Ovary (tissue), 9 donors: ENCODE results near the gene RAP1GAP2. TPM values are rescaled to one million over a fixed set of nuclear protein-coding genes. Genes with fewer than 3 reads are reported as not detected.

Source experiments
- DNase-seq, 5 donors: peaks; one replicate each; pipeline ENCODE4 v3.0.0-alpha.2; 2019 to 2020
- H3K27ac ChIP-seq, 2 donors: fragments of 200-600 bp; one replicate each; pipeline versions ENCODE4 v1.5.1 to v1.8.0; 2019 to 2022
- H3K27me3 ChIP-seq: fragments of 200-600 bp; one replicate; pipeline ENCODE4 v1.8.0; 2022
- H3K36me3 ChIP-seq: fragments of 200-600 bp; sonication (generic); one replicate; pipeline ENCODE4 v1.5.1; 2019
- H3K4me1 ChIP-seq: one replicate; pipeline ENCODE4 v1.8.1; 2013; ENCODE audit warnings: mild to moderate bottlenecking, moderate library complexity; ENCODE audit not compliant: insufficient read depth
- H3K4me3 ChIP-seq: fragments of 200-600 bp; sonication (generic); one replicate; pipeline ENCODE4 v1.5.1; 2017
- H3K9me3 ChIP-seq, 2 donors: fragments of 200-600 bp in 1 of 2; sonication (generic) in 1 of 2; one replicate each; pipeline versions ENCODE4 v1.5.1 to v1.8.1; 2013 to 2019; ENCODE audit warnings: mild to moderate bottlenecking in 1 of 2, moderate library complexity in 1 of 2
- CTCF ChIP-seq, 3 donors: fragments of 450-650 bp in 2 of 3; fragments of 200-600 bp in 1 of 3; IDR thresholded peaks; one replicate each; pipeline versions ENCODE4 v1.5.1 to v1.8.0; 2016 to 2022; ENCODE audit warnings: antibody characterized with exemption in 3 of 3, mild to moderate bottlenecking in 1 of 3
- EP300 ChIP-seq: sonication (generic); formaldehyde crosslinking; IDR thresholded peaks from one replicate; pipeline ENCODE4 v1.6.1; 2017; ENCODE audit warnings: antibody characterized with exemption
- POLR2A ChIP-seq: fragments of 450-650 bp; IDR thresholded peaks from one replicate; pipeline ENCODE4 v1.6.1; 2017; ENCODE audit warnings: antibody characterized with exemption, mild to moderate bottlenecking, moderate library complexity
- WGBS, 3 donors: extraction: QIAGEN DNeasy Blood & Tissue Kit in 1 of 3; methylation state at CpG; one replicate each; pipeline versions ENCODE4 v1.1.5 to v1.1.7; 2013 to 2017; 5-methylcytosine and 5-hydroxymethylcytosine counted together
- intact Hi-C, 4 donors: fragments of 100-400 bp; cut with DNase I; formaldehyde crosslinking; loops; one replicate each; pipeline versions ENCODE4 v1.11.0 to v1.15.1; 2022 to 2023
- polyA plus RNA-seq, 2 donors: library from polyadenylated mRNA; stranded (reverse); fragments of 200-250 nt in 1 of 2; fragments of 350-450 nt in 1 of 2; fragmentation: Illumina TruSeq in 1 of 2; extraction: RNeasy Lipid Tissue Mini Kit (QIAGEN cat#74804) in 1 of 2; gene quantifications; one replicate each; pipeline ENCODE4 v1.2.3, GENCODE V29; 2013 to 2014
- total RNA-seq, 7 donors: library from RNA; depleted of rRNA in 2 of 7; stranded (reverse); fragments of >200 nt in 2 of 7; fragmentation: NEBNext Ultra II Directional in 3 of 7; extraction: Animal tissue kit (Norgen Biotek cat#: 25700) in 3 of 7; gene quantifications; one replicate each; pipeline versions ENCODE4 v1.1.0 to v1.2.4, GENCODE V29; 2016 to 2023
- donor health status: DM: no; HTN: no; CAD: no; lungs with moderate emphysema.
- donor health status: DM: no; HTN: no; CAD: no.
- donor health status: Bipolar disorder and iron deficiency.
- donor health status: DM: yes; HTN: yes; CAD: no.
- donor health status: DM: no; HTN: no; CAD: no.
- donor health status: DM: yes; HTN: yes; CAD: no.

Gene RAP1GAP2
- total and polyA plus RNA-seq, 9 donors = 4.3 to 15.4 (median 12.3) TPM

GRCh38 chr17:2897605-2898004 lies 101.4 kb downstream of the RAP1GAP2 start:
- DNase-seq = no peak
- Histone ChIP-seq H3K36me3 (no peaks in the 10 kb centered on the region), H3K27ac (no peak overlapping the region), H3K4me3 (no peak overlapping the region), H3K9me3 (no peaks in the 10 kb centered on the region), H3K27me3 (no peaks in the 10 kb centered on the region), H3K4me1 (no peaks in the 10 kb centered on the region)
- 65 to 77% (median 69%) methylated on average over 11 of the region's 11 CpGs for WGBS, 3 donors
- TF ChIP-seq POLR2A = no peak
- TF ChIP-seq CTCF (IDR thresholded peaks at IDR 0.05) = no peak
- no peak for TF ChIP-seq EP300
- intact Hi-C loops = no loop called here

DNA sequence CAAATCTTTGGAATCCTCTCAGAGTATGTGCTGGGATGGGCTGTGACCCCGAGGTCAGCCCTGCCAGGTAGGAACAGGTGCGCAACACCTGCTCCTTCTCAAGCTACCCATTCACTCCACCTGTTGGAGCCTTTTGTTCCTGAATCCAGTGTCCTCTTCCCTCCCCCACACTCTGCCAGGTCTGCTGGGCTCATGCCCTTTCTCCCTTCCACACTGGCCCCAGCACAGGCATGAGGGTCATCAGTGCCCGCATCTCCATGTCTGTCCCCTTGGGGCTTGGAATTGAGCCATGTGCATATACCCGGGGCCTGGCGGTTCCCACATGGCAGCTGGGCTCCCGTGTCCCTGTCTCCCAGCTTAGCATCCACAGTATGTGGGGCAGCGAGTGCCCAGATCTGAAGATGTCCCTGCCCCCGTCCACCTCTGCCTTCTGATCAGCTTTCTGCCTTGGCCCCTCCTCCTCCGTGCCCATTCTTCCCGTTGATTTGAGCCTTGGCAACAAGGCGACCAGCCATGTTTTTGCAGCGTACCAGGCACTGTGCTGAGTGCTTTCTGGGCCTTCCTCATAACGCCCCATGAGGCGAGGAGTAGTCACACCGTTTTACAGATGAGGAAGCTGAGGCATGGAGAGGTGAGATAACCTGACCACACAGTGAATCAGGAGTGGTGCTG lies 102.2 kb downstream of the RAP1GAP2 start:
- DNase-seq = no peak
- Histone ChIP-seq H3K9me3 (no peaks in the 10 kb centered on the region), H3K27me3 (no peaks in the 10 kb centered on the region), H3K4me3 (no peak overlapping the region), H3K4me1 (no peaks in the 10 kb centered on the region), H3K36me3 (no peaks in the 10 kb centered on the region), H3K27ac (no peak overlapping the region)
- TF ChIP-seq CTCF (IDR thresholded peaks at IDR 0.05) = no peak
- TF ChIP-seq POLR2A = no peak
- no peak for TF ChIP-seq EP300
- 77 to 79% (median 77%) methylated on average over 15 of the region's 15 CpGs for WGBS, 3 donors
- intact Hi-C loops = no loop called here

DNA sequence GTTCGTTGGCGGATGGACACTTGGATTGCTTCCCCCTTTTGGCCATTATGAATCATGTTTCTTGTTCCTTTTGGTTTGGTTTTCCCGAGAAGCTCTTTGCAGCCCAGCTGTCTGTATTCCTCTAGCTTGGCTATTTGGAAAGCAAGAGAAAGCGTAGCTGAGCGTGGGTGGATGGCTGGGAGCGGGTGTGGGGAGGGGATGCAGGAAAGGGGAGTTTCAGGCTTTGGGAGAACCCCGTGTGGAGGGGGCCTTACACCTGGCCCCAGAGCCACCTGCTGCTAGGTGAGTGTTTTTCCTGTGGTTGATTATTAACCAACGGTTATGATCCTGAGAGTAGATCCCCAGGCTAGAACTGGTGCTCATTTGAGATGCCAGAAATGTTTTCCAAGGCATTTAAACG lies 103.7 kb downstream of the RAP1GAP2 start:
- WGBS, 3 donors = 32 to 58% (median 47%) methylated on average over 9 of the region's 9 CpGs
- Histone ChIP-seq H3K4me1 (no peaks in the 10 kb centered on the region), H3K4me3 (no peak overlapping the region), H3K27me3 (no peaks in the 10 kb centered on the region), H3K36me3 (no peaks in the 10 kb centered on the region), H3K27ac (no peak overlapping the region), H3K9me3 (no peaks in the 10 kb centered on the region)
- TF ChIP-seq EP300 (no peak), CTCF (IDR thresholded peaks at IDR 0.05) (no peak), POLR2A (no peak)
- intact Hi-C loops = no loop called here
- no peak for DNase-seq

GRCh38 chr17:2900842-2901241 lies 104.6 kb downstream of the RAP1GAP2 start:
- no peaks in the 10 kb centered on the region for H3K9me3 ChIP-seq
- WGBS, 3 donors = 83 to 84% (median 84%) methylated on average over 9 of the region's 9 CpGs
- H3K4me1 ChIP-seq = no peaks in the 10 kb centered on the region
- H3K4me3 ChIP-seq = no peak overlapping the region
- intact Hi-C loops = no loop called here
- DNase-seq = no peak
- no peak for TF ChIP-seq POLR2A
- TF ChIP-seq EP300 = no peak
- H3K36me3 ChIP-seq = no peaks in the 10 kb centered on the region
- no peaks in the 10 kb centered on the region for H3K27me3 ChIP-seq
- no peak overlapping the region for H3K27ac ChIP-seq

- H3K27ac ChIP-seq = no peak overlapping the region
- DNase-seq = no peak
- 60 to 77% (median 64%) methylated on average over 4 of the region's 4 CpGs for WGBS, 3 donors
- H3K27me3 ChIP-seq = no peaks in the 10 kb centered on the region
- TF ChIP-seq POLR2A (no peak), EP300 (no peak), CTCF (IDR thresholded peaks at IDR 0.05) (no peak)
- no peaks in the 10 kb centered on the region for H3K4me1 ChIP-seq
- intact Hi-C loops = no loop called here
- no peaks in the 10 kb centered on the region for H3K9me3 ChIP-seq
- no peaks in the 10 kb centered on the region for H3K36me3 ChIP-seq
- H3K4me3 ChIP-seq = no peak overlapping the region
Observed at GRCh38 chr17:2901582-2901981, 105.3 kb downstream of the RAP1GAP2 start.
